Measurements from ENCODE around the gene RXFP2.

Gene RXFP2

DNA sequence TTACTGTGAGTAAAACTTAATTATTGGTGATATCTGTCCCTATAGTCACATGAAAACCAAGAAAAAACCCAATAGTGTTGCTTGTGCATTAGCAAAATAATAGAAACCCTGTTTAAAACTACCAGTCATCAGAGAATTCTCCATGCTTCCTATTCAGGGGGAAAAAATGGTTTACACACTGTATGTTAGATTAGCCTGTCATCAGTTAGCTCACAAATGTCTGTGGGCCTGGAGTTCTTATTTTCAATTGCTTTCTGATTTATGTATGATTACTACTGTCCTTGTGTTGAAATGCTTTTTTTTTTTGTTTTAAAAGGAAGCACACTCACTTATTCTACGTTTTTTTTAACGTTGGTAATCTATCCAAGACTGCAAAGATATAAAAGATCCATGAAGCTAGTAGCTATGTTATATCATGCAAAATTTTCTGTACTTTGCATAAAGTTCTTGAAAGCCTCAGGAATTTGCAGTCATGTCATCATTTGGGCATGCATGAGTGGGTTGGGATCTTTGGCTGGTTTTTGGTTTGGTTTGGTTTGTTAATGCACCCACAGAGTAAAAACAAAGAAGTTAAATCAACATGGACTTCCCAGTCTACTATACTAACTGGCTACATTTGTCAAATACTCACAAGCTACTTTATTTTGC lies 25.9 kb downstream of the RXFP2 start:
- DNase-seq (ENCODE audit: insufficient read length, low spot score) (no peak), FAIRE-seq (no peak)
- TF ChIP-seq, protein P1, sequence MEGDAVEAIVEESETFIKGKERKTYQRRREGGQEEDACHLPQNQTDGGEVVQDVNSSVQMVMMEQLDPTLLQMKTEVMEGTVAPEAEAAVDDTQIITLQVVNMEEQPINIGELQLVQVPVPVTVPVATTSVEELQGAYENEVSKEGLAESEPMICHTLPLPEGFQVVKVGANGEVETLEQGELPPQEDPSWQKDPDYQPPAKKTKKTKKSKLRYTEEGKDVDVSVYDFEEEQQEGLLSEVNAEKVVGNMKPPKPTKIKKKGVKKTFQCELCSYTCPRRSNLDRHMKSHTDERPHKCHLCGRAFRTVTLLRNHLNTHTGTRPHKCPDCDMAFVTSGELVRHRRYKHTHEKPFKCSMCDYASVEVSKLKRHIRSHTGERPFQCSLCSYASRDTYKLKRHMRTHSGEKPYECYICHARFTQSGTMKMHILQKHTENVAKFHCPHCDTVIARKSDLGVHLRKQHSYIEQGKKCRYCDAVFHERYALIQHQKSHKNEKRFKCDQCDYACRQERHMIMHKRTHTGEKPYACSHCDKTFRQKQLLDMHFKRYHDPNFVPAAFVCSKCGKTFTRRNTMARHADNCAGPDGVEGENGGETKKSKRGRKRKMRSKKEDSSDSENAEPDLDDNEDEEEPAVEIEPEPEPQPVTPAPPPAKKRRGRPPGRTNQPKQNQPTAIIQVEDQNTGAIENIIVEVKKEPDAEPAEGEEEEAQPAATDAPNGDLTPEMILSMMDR (IDR thresholded peaks at IDR 0.05; ENCODE audit: insufficient read depth, missing control alignments): no peak

DNA sequence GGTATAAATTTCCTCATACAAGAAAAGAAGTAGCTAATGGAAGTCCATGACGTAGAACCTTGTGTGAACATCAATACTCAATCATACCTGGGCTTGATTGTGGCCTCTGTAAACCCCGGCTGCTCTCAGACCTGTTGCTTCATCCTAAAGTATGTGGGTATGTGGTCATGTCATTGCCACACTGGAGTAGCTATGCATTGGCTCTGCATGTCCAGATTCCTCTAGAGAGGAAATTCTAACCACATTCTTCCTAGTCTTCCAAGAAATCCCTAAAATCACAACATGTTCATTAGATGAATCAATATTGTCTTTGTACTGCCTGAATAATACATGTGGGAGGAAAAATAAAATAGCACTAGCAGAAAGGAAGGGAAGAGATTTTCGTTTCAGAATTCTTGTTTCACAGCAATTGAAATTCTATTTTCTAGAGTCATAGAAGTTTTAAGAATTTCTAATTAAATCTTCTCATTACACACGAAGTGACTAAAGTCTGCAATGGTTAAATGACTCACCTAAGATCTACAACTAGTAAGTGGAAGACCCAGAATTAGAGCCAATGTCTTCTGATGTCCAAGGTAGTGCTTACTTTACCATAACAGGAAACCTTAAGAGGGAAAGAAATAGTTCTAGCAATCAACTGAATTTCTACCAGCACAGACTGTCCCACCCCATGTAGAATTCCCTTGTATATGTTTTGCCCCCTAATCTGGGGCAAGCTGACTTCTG lies 28.0 kb downstream of the RXFP2 start:
- TF ChIP-seq, protein P1 (IDR thresholded peaks at IDR 0.05; ENCODE audit: insufficient read depth, missing control alignments): no peak
- no peak for FAIRE-seq
- DNase-seq (ENCODE audit: insufficient read length, low spot score): no peak

DNA sequence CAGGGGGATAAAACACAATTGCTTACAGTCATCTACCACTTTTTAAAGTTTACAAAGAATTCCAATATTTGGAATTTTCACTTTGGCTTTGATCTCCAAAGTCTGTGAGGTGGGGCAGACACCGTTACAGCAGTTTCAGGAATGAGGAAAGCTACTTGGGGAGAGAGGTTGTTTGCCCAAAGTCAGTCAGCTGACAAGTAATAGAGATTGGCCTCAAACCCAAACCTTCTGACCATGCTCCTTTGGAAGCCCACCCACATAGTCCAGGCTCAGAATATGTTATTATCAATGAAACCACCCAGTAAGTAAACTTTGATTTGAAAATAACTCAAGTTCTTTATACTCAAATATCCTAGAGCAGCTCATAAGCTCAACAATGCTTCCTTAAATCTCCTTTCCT lies 29.0 kb downstream of the RXFP2 start:
- no peak for FAIRE-seq
- TF ChIP-seq, protein P1 (IDR thresholded peaks at IDR 0.05; ENCODE audit: insufficient read depth, missing control alignments): no peak
- DNase-seq (ENCODE audit: insufficient read length, low spot score): no peak

DNA sequence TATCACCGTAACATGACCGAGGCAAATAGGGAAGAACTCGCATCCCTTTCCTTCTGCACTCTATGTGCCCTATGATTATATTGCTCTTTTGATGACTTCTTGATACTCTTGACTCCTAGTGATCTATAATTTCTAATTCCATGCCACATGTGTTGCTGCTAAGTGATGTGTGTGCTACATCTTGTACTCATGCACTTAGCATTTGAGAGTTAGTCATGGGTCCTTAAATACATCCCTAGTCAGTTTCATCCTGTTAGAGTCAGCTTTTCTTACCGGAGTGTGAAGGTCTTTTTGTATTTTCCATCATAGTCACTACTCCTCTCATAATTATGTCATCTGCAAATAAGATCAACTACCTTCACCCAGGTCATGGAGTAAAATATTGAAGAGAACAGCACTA lies 30.2 kb downstream of the RXFP2 start:
- no peak for DNase-seq (ENCODE audit: insufficient read length, low spot score)
- TF ChIP-seq, protein P1 (IDR thresholded peaks at IDR 0.05; ENCODE audit: insufficient read depth, missing control alignments): no peak
- no peak for FAIRE-seq

DNA sequence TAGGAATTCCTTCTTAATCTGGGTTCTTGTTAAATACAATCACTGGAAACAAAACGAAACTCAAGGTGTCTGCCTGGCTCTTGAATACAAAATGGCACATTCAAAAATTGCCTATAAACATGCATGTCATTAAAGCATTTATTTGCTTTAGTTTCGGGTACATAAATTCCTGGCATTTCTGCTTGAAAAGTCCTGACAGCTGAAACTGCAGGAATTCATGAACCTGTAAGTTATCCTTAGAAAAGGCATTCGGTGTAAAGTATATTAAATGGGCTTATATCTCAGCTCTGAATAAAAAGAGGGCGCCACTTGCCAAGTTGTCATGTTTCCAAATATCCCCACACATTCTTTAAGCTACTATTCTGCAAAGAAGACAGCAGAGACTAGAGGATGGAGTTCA lies 32.9 kb downstream of the RXFP2 start:
- TF ChIP-seq, protein P1 (IDR thresholded peaks at IDR 0.05; ENCODE audit: insufficient read depth, missing control alignments): no peak
- no peak for FAIRE-seq
- no peak for DNase-seq (ENCODE audit: insufficient read length, low spot score)

DNA sequence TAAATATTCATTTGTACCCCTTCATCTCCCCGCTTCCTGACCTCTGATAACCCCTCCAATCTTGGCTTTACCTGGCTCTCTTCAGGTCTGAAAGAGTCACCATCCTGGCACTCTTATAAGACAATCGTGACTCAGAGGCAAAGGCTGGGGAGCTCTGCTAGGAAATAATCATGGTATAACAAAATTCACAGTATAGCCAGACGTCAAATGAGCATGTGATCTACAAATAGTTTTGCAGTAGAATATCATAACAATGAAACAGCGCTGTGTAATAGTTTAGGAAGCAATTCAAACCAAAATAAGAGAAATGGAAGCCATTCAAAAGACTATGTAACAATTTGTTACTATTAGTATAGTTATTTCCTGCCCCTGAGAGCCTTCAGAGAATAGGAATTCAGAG lies 34.2 kb downstream of the RXFP2 start:
- TF ChIP-seq, protein P1 (IDR thresholded peaks at IDR 0.05; ENCODE audit: insufficient read depth, missing control alignments): no peak
- DNase-seq (ENCODE audit: insufficient read length, low spot score): no peak
- FAIRE-seq: no peak

DNA sequence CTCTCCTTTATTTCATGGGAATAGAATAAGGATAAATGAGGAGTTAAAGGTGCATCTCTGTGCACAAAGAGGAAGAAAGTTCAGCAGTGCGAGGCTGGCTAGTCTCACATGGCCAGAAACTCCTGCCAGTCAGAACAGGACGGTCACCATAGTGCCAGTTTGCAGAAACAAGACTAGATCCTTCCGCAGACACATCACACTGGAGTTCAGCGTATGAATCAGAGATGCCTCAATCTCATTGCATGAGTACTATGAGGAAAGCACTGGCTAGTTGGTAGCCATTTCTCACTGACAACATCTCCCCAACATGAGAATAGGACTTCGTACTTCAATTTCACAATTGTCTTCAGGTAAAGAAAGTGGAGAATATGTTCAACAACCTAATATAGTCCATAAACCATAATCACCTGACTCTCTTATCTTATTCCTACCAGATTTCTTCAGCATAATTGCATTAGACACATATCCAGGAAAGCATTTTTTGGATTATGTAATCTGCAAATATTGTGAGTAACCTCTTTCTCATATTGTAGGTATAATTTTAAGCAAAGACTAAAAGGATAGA lies 34.9 kb downstream of the RXFP2 start:
- TF ChIP-seq, protein P1 (IDR thresholded peaks at IDR 0.05; ENCODE audit: insufficient read depth, missing control alignments): no peak
- DNase-seq (ENCODE audit: insufficient read length, low spot score): no peak
- FAIRE-seq: no peak

All from D721Med (cell line).